GM23248 (cell line): ENCODE measurements around the gene MEGF11. TPM values are rescaled to one million over a fixed set of nuclear protein-coding genes. Genes with fewer than 3 reads are reported as not detected.

Experiments used
- DNase-seq: peaks from one replicate; pipeline ENCODE4 v3.0.0-alpha.2; 2015
- H2AFZ ChIP-seq: fragments of 200-600 bp; sonication (generic); 2 replicates; pipeline ENCODE4 v1.6.1; 2016; ENCODE audit warnings: antibody characterized with exemption
- H3F3A ChIP-seq: fragments of 200-600 bp; sonication (generic); 2 replicates; pipeline ENCODE4 v1.6.1; 2016; ENCODE audit warnings: mild to moderate bottlenecking, antibody characterized with exemption, mixed run types; ENCODE audit not compliant: insufficient read depth
- H3K27ac ChIP-seq: fragments of 200-600 bp; sonication (generic); 2 replicates; pipeline ENCODE4 v1.5.1; 2016; ENCODE audit warnings: mild to moderate bottlenecking
- H3K27me3 ChIP-seq: fragments of 200-600 bp; sonication (generic); replicated peaks from 2 replicates; pipeline ENCODE4 v1.6.1; 2016; ENCODE audit warnings: mild to moderate bottlenecking; ENCODE audit not compliant: insufficient read depth
- H3K36me3 ChIP-seq: fragments of 200-600 bp; sonication (generic); 2 replicates; pipeline ENCODE4 v1.6.1; 2016; ENCODE audit warnings: low read depth, mild to moderate bottlenecking
- H3K4me1 ChIP-seq: fragments of 200-600 bp; sonication (generic); 2 replicates; pipeline ENCODE4 v1.6.1; 2016; ENCODE audit warnings: mild to moderate bottlenecking; ENCODE audit not compliant: insufficient read depth
- H3K4me2 ChIP-seq: fragments of 200-600 bp; sonication (generic); one replicate; pipeline ENCODE4 v1.6.1; 2016; ENCODE audit warnings: mild to moderate bottlenecking; ENCODE audit not compliant: unreplicated experiment
- H3K4me3 ChIP-seq: fragments of 200-600 bp; sonication (generic); 2 replicates; pipeline ENCODE4 v1.5.1; 2016; ENCODE audit warnings: mild to moderate bottlenecking
- H3K79me2 ChIP-seq: fragments of 200-600 bp; sonication (generic); 2 replicates; pipeline ENCODE4 v1.6.1; 2016; ENCODE audit warnings: mild to moderate bottlenecking; ENCODE audit not compliant: insufficient read depth
- H3K9ac ChIP-seq: fragments of 200-600 bp; sonication (generic); 2 replicates; pipeline ENCODE4 v1.6.1; 2016; ENCODE audit warnings: mild to moderate bottlenecking
- H3K9me2 ChIP-seq: fragments of 200-600 bp; sonication (generic); 2 replicates; pipeline ENCODE4 v1.6.1; 2016; ENCODE audit warnings: mixed run types, mild to moderate bottlenecking, moderate library complexity; ENCODE audit not compliant: insufficient read depth
- H3K9me3 ChIP-seq: fragments of 200-600 bp; sonication (generic); one replicate; pipeline ENCODE4 v1.6.1; 2017; ENCODE audit warnings: low read depth
- H4K20me1 ChIP-seq: fragments of 200-600 bp; sonication (generic); 2 replicates; pipeline ENCODE4 v1.6.0; 2016; ENCODE audit not compliant: insufficient read depth
- EZH2 ChIP-seq: fragments of 200-600 bp; sonication (generic); IDR thresholded peaks from 2 replicates; pipeline ENCODE4 v1.6.1; 2018; ENCODE audit warnings: antibody characterized with exemption, mild to moderate bottlenecking; ENCODE audit not compliant: insufficient read depth, poor library complexity, severe bottlenecking
- EZH2phosphoT487 ChIP-seq: fragments of 200-600 bp; sonication (generic); IDR thresholded peaks from 2 replicates; pipeline ENCODE4 v1.6.1; 2018; ENCODE audit warnings: antibody characterized with exemption, moderate library complexity, mild to moderate bottlenecking, low read depth; ENCODE audit not compliant: insufficient read depth
- WGBS, 2 experiments: methylation state at CpG; one replicate each; pipeline ENCODE4 v1.1.6; 2015 to 2017; ENCODE audit warnings: low lambda C conversion rate in 2 of 2, low coverage in 1 of 2; ENCODE audit errors: missing lambda C conversion rate in 2 of 2; 5-methylcytosine and 5-hydroxymethylcytosine counted together
- in situ Hi-C: fragments of 300-500 bp; cut with MboI; formaldehyde crosslinking; loops from 2 replicates; pipeline ENCODE4 v1.15.0; 2020
- polyA plus RNA-seq: library from polyadenylated mRNA; unstranded; fragments of >200 nt; fragmentation: Nextera tagmentation; extraction: Ambion mirVana; gene quantifications from 2 replicates; pipeline ENCODE4 v1.2.1, GENCODE V29; 2016
- total RNA-seq: library from RNA; depleted of rRNA; stranded (reverse); fragments of >200 nt; shearing (Covaris generic); gene quantifications from 2 replicates; pipeline ENCODE4 v1.2.3, GENCODE V29; 2014

The MEGF11 gene
- total and polyA plus RNA-seq, 2 experiments from 2014 or later = 0.14 TPM; not detected in 1

DNA sequence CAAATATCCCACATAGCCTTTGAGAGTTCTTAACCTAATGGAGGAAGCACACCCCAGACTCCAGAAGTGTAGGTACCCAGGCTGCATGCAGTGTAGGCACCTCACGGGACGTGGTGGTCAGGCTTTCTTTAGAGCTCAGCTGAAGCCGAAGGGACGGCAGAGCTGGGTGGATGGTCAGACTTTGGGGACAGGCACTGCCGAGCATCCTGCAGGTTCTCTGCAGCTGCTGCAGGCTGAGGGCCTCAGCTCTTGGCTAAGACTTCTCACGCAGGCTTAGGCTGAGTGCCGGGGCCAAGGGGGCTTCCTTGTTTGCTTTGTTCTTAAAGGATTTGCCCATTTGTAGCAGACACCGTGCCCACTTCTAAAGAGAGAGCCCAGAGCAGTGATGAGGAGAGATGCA is 207.2 kb downstream of the MEGF11 start:
- H3K4me2 ChIP-seq = no peak overlapping the region
- H3K4me1 ChIP-seq = no peaks in the 10 kb centered on the region
- in situ Hi-C loops = no loop called here
- no peak for DNase-seq
- no peaks in the 10 kb centered on the region for H3K9me3 ChIP-seq
- no peaks in the 10 kb centered on the region for H3K9me2 ChIP-seq
- H2AFZ ChIP-seq = no peak overlapping the region
- no peaks in the 10 kb centered on the region for H3K36me3 ChIP-seq
- no peak overlapping the region for H3K4me3 ChIP-seq
- H4K20me1 ChIP-seq = no peaks in the 10 kb centered on the region
- TF ChIP-seq EZH2phosphoT487 (no peak), EZH2 (no peak)
- 48 to 55% methylated on average over 8 of the region's 8 CpGs for WGBS, 2 experiments
- H3K27ac ChIP-seq = no peak overlapping the region
- peaks cover 42% of the 10 kb centered on the region for H3K27me3 ChIP-seq
- no peaks in the 10 kb centered on the region for H3K79me2 ChIP-seq
- H3K9ac ChIP-seq = no peak overlapping the region
- no peaks in the 10 kb centered on the region for H3F3A ChIP-seq

DNA sequence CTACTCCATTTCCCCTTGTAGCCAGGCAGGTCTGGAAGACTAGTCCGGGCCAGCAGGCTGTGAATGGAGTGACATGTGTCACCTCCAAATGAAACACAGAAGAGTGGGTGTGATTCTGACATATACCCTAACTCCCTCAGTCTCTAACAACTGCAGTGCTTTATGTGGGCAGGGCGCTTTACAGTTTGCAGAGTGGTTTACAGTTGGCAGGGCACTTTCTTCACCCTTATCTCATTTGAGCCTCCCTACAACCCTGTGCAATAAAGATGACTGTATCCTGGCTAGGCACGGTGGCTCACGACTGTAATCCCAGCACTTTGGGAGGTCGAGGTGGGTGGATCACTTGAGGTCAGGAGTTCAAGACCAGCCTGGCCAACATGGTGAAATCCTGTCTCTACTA is 208.0 kb downstream of the MEGF11 start:
- peaks cover 42% of the 10 kb centered on the region for H3K27me3 ChIP-seq
- H2AFZ ChIP-seq = no peak overlapping the region
- in situ Hi-C loops = no loop called here
- no peak overlapping the region for H3K4me3 ChIP-seq
- no peaks in the 10 kb centered on the region for H3F3A ChIP-seq
- H3K27ac ChIP-seq = no peak overlapping the region
- no peaks in the 10 kb centered on the region for H3K36me3 ChIP-seq
- TF ChIP-seq EZH2 (no peak), EZH2phosphoT487 (no peak)
- H3K4me2 ChIP-seq = no peak overlapping the region
- no peaks in the 10 kb centered on the region for H3K79me2 ChIP-seq
- H3K9me3 ChIP-seq = no peaks in the 10 kb centered on the region
- no peaks in the 10 kb centered on the region for H4K20me1 ChIP-seq
- WGBS, 2 experiments = 35 to 37% methylated on average over 5 of the region's 5 CpGs
- H3K9me2 ChIP-seq = no peaks in the 10 kb centered on the region
- no peaks in the 10 kb centered on the region for H3K4me1 ChIP-seq
- H3K9ac ChIP-seq = no peak overlapping the region
- no peak for DNase-seq

DNA sequence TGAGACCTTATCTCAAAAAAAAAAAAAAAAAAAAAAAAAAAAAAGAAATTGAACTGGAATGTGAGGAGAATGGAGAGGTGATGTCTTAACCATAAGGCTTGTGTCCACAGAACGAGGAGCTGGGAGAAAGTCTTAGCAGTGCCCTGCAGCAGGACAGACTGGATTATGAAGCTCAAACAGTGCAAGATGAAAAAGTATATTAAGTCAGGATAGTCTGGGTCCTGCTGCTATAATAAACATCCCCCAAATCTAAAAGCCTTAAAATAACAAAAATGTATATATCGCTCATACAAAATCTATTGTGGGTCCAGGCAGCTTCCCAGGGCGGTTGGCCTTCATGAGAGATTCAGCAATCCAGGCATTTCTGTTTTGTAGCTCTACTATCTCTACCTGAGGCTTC is 208.7 kb downstream of the MEGF11 start:
- H3K9me2 ChIP-seq = no peaks in the 10 kb centered on the region
- TF ChIP-seq EZH2 (no peak), EZH2phosphoT487 (no peak)
- peaks cover 48% of the 10 kb centered on the region for H3K27me3 ChIP-seq
- H3K4me1 ChIP-seq = no peaks in the 10 kb centered on the region
- no peak overlapping the region for H2AFZ ChIP-seq
- no peak overlapping the region for H3K4me3 ChIP-seq
- H3K36me3 ChIP-seq = no peaks in the 10 kb centered on the region
- H4K20me1 ChIP-seq = no peaks in the 10 kb centered on the region
- no peak for DNase-seq
- in situ Hi-C loops = no loop called here
- no peaks in the 10 kb centered on the region for H3K79me2 ChIP-seq
- H3K27ac ChIP-seq = no peak overlapping the region
- no peaks in the 10 kb centered on the region for H3F3A ChIP-seq
- H3K4me2 ChIP-seq = no peak overlapping the region
- no peaks in the 10 kb centered on the region for H3K9me3 ChIP-seq
- no peak overlapping the region for H3K9ac ChIP-seq
- 21 to 24% methylated on average over 3 of the region's 3 CpGs for WGBS, 2 experiments

DNA sequence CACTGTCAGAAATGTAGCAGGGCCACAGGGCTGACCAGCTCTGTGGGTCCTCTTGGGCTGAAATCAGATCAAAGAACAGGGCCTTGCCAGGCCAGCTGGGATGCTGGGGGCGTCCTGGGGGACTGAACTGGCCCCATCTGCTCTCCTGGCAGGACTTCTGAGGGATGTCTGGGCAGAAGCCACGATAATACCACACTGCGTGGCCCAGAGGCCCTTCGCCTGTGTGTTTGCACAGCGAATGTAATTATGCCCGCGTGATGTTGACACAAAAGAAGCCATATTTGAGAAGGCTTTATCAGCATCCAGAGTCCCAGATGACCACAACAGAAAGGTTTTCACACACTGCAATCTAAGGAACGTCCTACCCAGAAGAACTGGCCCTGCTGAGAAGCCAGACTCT is 210.3 kb downstream of the MEGF11 start:
- in situ Hi-C loops = no loop called here
- H3K4me1 ChIP-seq = no peaks in the 10 kb centered on the region
- peaks cover 53% of the 10 kb centered on the region for H3K27me3 ChIP-seq
- H3K36me3 ChIP-seq = no peaks in the 10 kb centered on the region
- no peak overlapping the region for H3K4me3 ChIP-seq
- no peak overlapping the region for H3K4me2 ChIP-seq
- DNase-seq = no peak
- no peaks in the 10 kb centered on the region for H3K9me2 ChIP-seq
- no peak overlapping the region for H2AFZ ChIP-seq
- no peaks in the 10 kb centered on the region for H4K20me1 ChIP-seq
- WGBS, 2 experiments = 48 to 55% methylated on average over 8 of the region's 8 CpGs
- H3K27ac ChIP-seq = no peak overlapping the region
- TF ChIP-seq EZH2phosphoT487 = no peak
- no peak for TF ChIP-seq EZH2
- no peaks in the 10 kb centered on the region for H3K79me2 ChIP-seq
- no peak overlapping the region for H3K9ac ChIP-seq
- no peaks in the 10 kb centered on the region for H3F3A ChIP-seq
- H3K9me3 ChIP-seq = no peaks in the 10 kb centered on the region

DNA sequence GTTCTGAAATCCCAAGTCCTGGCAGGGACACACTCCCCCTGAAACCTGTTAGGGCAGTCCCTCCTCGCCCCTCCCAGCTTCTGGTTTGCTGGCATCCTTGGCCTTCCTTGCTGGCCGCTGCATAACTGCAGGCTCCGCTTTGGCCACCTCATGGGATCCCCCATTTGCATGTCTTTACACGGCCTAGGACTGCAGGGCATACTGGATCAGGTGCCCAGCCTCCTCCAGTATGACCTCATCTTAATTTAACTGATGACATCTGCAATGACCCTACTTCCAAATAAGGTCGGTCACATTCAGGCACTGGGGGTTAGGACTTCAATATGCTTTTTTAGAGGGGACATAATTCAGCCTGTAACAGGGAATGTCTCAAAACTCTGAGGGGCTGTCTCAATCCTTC is 210.9 kb downstream of the MEGF11 start:
- DNase-seq = no peak
- no peaks in the 10 kb centered on the region for H3K36me3 ChIP-seq
- in situ Hi-C loops = no loop called here
- no peaks in the 10 kb centered on the region for H4K20me1 ChIP-seq
- H3F3A ChIP-seq = no peaks in the 10 kb centered on the region
- no peaks in the 10 kb centered on the region for H3K4me1 ChIP-seq
- H3K9me2 ChIP-seq = no peaks in the 10 kb centered on the region
- H3K9ac ChIP-seq = no peak overlapping the region
- H3K4me3 ChIP-seq = no peak overlapping the region
- H3K27me3 ChIP-seq = peaks cover 60% of the 10 kb centered on the region
- H3K4me2 ChIP-seq = no peak overlapping the region
- H3K27ac ChIP-seq = no peak overlapping the region
- 21 to 33% methylated on average over 5 of the region's 5 CpGs for WGBS, 2 experiments
- H3K9me3 ChIP-seq = no peaks in the 10 kb centered on the region
- H2AFZ ChIP-seq = no peak overlapping the region
- TF ChIP-seq EZH2phosphoT487 = no peak
- H3K79me2 ChIP-seq = no peaks in the 10 kb centered on the region
